Heart right ventricle (tissue), 16 donors: ENCODE measurements around the gene TEX51. TPM values are rescaled to one million over a fixed set of nuclear protein-coding genes. Genes with fewer than 3 reads are reported as not detected.

Experiments
- ATAC-seq, 8 donors: fragments of 200-7000 bp; cut with Tn5 transposase; one replicate each; pipeline ENCODE4 v1.9.1; 2020; ENCODE audit warnings: mild to moderate bottlenecking in 8 of 8, moderate library complexity in 8 of 8, moderate number of reproducible peaks in 1 of 8
- DNase-seq, 2 donors: peaks; one replicate each; pipeline ENCODE4 v3.0.0-alpha.2; 2020
- H3K27ac ChIP-seq, 10 donors: fragments of 200-600 bp; sonication (generic) in 2 of 10; one replicate each; pipeline versions ENCODE4 v1.5.0 to v1.8.0; 2020 to 2022; ENCODE audit warnings: mild to moderate bottlenecking in 3 of 10
- H3K27me3 ChIP-seq, 7 donors: fragments of 200-600 bp; one replicate each; pipeline ENCODE4 v1.8.0; 2021 to 2022; ENCODE audit warnings: mild to moderate bottlenecking in 2 of 7
- H3K36me3 ChIP-seq, 9 donors: fragments of 200-600 bp; sonication (generic) in 1 of 9; one replicate each; pipeline versions ENCODE4 v1.5.0 to v1.8.0; 2020 to 2022; ENCODE audit warnings: mild to moderate bottlenecking in 2 of 9
- H3K4me1 ChIP-seq, 9 donors: fragments of 200-600 bp; sonication (generic) in 1 of 9; one replicate each; pipeline versions ENCODE4 v1.5.0 to v1.8.0; 2020 to 2022; ENCODE audit warnings: mild to moderate bottlenecking in 4 of 9
- H3K4me3 ChIP-seq, 10 donors: fragments of 200-600 bp; sonication (generic) in 2 of 10; one replicate each; pipeline versions ENCODE4 v1.5.0 to v1.8.0; 2020 to 2022; ENCODE audit warnings: mild to moderate bottlenecking in 7 of 10, moderate library complexity in 2 of 10
- H3K9me3 ChIP-seq, 11 donors: fragments of 200-600 bp in 10 of 11; sonication (generic) in 2 of 11; one replicate each; pipeline versions ENCODE4 v1.5.0 to v1.8.0; 2013 to 2022; ENCODE audit warnings: mild to moderate bottlenecking in 2 of 11, control low read depth in 1 of 11, moderate library complexity in 1 of 11
- WGBS, 2 donors: extraction: QIAGEN DNeasy Blood & Tissue Kit; methylation state at CpG; one replicate each; pipeline ENCODE4 v1.1.7; 2013; ENCODE audit warnings: inconsistent platforms in 1 of 2; 5-methylcytosine and 5-hydroxymethylcytosine counted together
- intact Hi-C, 10 donors: fragments of 100-400 bp; cut with DNase I; formaldehyde crosslinking; loops; one replicate each; pipeline versions ENCODE4 v1.11.1 to v1.14.2; 2022
- polyA plus RNA-seq, 2 donors: library from polyadenylated mRNA; stranded (reverse); fragments of 200-250 nt; gene quantifications; one replicate each; pipeline ENCODE4 v1.2.3, GENCODE V29; 2013
- total RNA-seq, 10 donors: library from RNA; stranded (reverse); fragmentation: NEBNext Ultra II Directional in 3 of 10; extraction: Animal tissue kit (Norgen Biotek cat#: 25700) in 3 of 10; gene quantifications; one replicate each; pipeline versions ENCODE4 v1.2.1 to v1.2.4, GENCODE V29; 2021 to 2023
- TF ChIP-seq, protein P1 (sequence below), 9 donors: fragments of 200-600 bp; sonication (generic) in 2 of 9; IDR thresholded peaks; one replicate each; pipeline versions ENCODE4 v1.5.0 to v1.8.0; 2021 to 2022; ENCODE audit warnings: antibody characterized with exemption in 9 of 9, mild to moderate bottlenecking in 5 of 9, moderate library complexity in 1 of 9
- donor health status: Arrhythmogenic right ventricular cardiomyopathy.
- donor health status: ischemic (EF 13 %, LVEDD 7.1; RV severe dilation, severe dysfunction).
- donor health status: healthy with polysubstance abuse.
- donor health status: DM: no; HTN: yes; CAD: no.
- donor health status: DM: no; HTN: no; CAD: no.
- donor health status: ischemic (EF 25% LVEDD 6.9; RV normal size, moderate dysfunction).
- donor health status: ischemic (EF 25% LVEDD 5.7; RV mildly dilated, moderate dysfunction).
- donor health status: healthy.
- donor health status: DM: yes; HTN: yes; CAD: no.
- donor health status: Ischemic cardiomyopathy.
- donor health status: ischemic (EF 35%, LVEDD 5.7; RV mildly dilated, moderate dysfunction).
- donor health status: nonischemic (EF 11% LVEDD 7.7; RV severe dilation, severe dysfunction).
- donor health status: DM: yes; HTN: yes; CAD: no.
- donor health status: PGD.
- donor health status: ischemic (EF 29% LVEDD 5.4; RV normal size, mild dysfunction).
- donor health status: nonischemic (EF 23%, LVEDD 6.1; RV moderate dilation, normal function).

Gene TEX51
- total and polyA plus RNA-seq, 12 donors = not detected

- no peaks in the 10 kb centered on the region for H3K4me1 ChIP-seq
- no peak for DNase-seq
- TF ChIP-seq, protein P1, sequence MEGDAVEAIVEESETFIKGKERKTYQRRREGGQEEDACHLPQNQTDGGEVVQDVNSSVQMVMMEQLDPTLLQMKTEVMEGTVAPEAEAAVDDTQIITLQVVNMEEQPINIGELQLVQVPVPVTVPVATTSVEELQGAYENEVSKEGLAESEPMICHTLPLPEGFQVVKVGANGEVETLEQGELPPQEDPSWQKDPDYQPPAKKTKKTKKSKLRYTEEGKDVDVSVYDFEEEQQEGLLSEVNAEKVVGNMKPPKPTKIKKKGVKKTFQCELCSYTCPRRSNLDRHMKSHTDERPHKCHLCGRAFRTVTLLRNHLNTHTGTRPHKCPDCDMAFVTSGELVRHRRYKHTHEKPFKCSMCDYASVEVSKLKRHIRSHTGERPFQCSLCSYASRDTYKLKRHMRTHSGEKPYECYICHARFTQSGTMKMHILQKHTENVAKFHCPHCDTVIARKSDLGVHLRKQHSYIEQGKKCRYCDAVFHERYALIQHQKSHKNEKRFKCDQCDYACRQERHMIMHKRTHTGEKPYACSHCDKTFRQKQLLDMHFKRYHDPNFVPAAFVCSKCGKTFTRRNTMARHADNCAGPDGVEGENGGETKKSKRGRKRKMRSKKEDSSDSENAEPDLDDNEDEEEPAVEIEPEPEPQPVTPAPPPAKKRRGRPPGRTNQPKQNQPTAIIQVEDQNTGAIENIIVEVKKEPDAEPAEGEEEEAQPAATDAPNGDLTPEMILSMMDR (IDR thresholded peaks at IDR 0.05) = no peak
- H3K9me3 ChIP-seq = peaks cover 0 to 24% (median 0%) of the 10 kb centered on the region in 11 donors
- 71 to 74% methylated on average over 3 of the region's 3 CpGs for whole genome bisulfite sequencing, 2 donors
- no peaks in the 10 kb centered on the region for H3K36me3 ChIP-seq
- ATAC-seq = no peak
- H3K27me3 ChIP-seq = peaks cover 0 to 47% (median 13%) of the 10 kb centered on the region in 7 donors
- intact Hi-C loops = no loop called here
- no peak overlapping the region for H3K27ac ChIP-seq
- H3K4me3 ChIP-seq = no peak overlapping the region
These were observed 51.8 kb downstream of the TEX51 start for GRCh38 chr2:126950504-126950903.

Other genes with a start within 250 kb of the TEX51 start
- gene GYPC, start 242.7 kb upstream of the TEX51 start, total RNA-seq = 100 to 1,000 TPM in 9 of 10 donors, 10 to 100 TPM in 1; 80.3 to 176 (median 123) TPM
- 100 to 1,000 TPM; 146 to 408 TPM for gene GYPC, start 242.7 kb upstream of the TEX51 start, polyA plus RNA-seq
- gene BIN1, start 208.3 kb downstream of the TEX51 start, total RNA-seq = 10 to 100 TPM; 11.9 to 21.7 (median 16.5) TPM
- gene BIN1, start 208.3 kb downstream of the TEX51 start, polyA plus RNA-seq = 10 to 100 TPM in 1 of 2 donors, 1 to 10 TPM in 1; 8.4 to 10.9 TPM